Measurements from ENCODE around the gene ZNF831.

ZNF831 gene

DNA sequence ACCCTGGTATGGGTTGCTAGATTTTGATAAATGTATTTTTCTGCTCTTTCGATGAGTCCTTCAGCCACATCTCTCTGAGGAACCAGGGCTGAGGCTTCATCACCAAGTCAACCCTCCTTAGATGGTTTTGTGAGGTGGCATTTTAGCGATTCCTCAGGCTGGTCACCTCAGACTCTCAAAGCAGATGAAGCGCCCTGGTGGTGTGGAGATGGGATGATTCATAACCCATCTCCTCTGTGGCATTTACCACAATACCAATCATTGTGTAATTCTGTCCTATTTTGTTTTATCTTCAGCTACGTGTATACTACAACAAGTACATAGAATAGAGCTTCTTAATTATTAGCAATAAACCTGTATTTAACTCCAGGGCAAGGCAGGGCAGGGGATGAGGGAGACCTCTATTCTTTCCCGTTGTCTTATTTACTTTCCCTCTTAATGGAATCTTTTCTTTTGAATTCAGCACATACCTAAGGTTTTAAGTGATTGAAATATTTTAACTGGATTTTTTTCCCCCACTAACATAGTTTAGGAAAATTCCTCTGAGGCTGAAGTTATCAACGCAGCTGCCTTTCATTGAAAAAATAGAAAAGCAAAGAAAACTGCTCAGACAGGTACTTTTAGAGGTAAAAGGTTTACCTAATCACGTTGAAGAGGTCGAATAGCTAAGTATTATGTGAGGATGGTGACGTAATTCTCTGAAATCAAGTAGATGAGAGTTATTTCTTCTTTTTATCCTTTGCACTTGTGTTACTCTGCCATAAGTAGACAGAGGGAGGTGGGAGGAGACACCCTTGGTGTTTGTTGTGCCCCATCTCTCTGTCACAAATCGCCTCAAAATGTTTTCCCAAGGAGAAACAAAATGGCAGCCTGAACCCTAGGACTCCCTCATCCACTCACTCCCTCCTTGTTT is 79.3 kb downstream of the ZNF831 start:
- no peaks in the 10 kb centered on the region for H3K4me1 ChIP-seq (ENCODE audit: control insufficient read depth, insufficient read depth, low read length)
- H3K27me3 ChIP-seq (ENCODE audit: control insufficient read depth, insufficient read depth, low read length) = no peaks in the 10 kb centered on the region
- H3K4me3 ChIP-seq (ENCODE audit: low read length) = no peak overlapping the region
- no peaks in the 10 kb centered on the region for H3K36me3 ChIP-seq (ENCODE audit: control insufficient read depth, insufficient read depth, low read length)
- H3K27ac ChIP-seq (ENCODE audit: low read depth, low read length) = no peak overlapping the region
- H3K9ac ChIP-seq (ENCODE audit: low read length) = no peak overlapping the region

DNA sequence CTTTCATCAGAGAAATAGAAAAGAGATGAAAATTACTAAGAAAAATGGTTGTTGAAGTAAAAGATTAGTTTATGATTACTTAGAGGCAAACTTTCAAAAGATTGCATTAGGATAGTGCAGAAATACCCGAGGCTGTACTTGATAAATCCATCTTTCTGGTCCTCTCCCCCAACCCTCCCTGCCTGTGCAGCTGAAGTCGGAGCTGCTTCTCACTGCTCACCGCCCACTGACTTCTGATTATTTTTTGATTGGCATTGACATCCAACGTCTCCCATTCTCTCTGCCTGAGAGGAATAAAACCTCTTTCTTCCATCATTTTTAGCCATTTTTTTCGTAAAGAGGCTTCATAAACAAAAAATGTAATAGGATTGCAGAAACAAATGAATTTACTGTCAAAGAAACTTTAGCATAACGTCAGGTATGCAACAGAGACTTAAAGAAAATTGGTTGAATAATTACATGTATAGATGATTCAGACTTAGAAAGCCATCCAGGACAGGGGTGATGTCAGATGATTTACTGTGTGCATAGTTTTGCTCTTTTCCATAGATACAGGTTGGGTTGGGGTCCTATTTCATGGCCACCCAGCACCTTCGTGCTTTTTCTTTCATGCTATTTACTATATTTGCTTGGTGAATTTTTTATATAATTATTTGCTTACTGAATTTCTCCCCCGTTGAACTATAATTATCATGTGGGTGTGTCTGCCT is 83.2 kb downstream of the ZNF831 start:
- no peaks in the 10 kb centered on the region for H3K27me3 ChIP-seq (ENCODE audit: control insufficient read depth, insufficient read depth, low read length)
- H3K4me1 ChIP-seq (ENCODE audit: control insufficient read depth, insufficient read depth, low read length) = no peaks in the 10 kb centered on the region
- no peaks in the 10 kb centered on the region for H3K36me3 ChIP-seq (ENCODE audit: control insufficient read depth, insufficient read depth, low read length)
- H3K27ac ChIP-seq (ENCODE audit: low read depth, low read length) = no peak overlapping the region
- no peak overlapping the region for H3K4me3 ChIP-seq (ENCODE audit: low read length)
- no peak overlapping the region for H3K9ac ChIP-seq (ENCODE audit: low read length)

DNA sequence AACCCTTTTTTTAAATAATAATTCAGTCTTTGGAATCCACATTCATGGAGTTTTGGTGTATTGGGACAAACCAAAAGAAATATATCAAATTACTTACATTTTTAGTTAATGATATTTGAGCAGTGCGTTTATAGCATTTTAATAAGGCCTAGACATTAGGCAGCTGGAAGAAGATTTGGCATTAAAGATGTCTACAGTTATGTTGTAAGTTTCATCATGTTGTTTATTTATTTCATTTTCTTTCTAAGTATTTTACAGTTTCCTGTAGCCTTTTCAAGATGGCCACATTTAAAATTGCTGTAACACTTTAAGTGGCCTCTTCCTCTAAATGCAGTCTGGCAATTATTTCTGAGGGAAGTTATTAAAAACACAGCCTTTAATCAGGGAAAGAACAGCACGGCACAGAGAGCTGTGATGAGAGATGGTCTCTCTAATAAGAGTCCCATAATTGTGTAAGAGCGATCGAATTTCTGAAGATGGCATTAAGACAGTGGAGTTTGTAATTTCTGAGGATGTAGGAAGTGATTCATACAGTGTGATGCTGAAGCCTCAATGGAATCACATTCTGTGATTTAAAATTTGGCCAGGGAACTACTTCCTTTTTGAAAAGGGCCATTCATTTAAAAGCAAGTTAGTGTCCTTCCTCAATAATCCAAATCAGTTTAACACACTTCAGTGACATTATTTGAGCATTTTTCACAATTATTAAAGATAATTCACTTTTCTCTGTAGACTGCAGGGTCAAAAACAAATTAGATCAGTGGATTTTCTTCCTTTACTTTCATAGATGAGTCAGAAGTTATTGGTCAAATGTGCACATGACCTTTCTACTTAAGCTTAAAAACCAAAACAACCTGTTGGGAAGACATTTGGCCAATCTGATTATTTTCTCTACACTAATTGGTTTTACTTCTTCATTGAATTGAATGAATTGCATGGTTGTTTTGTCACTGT is 84.4 kb downstream of the ZNF831 start:
- no peaks in the 10 kb centered on the region for H3K36me3 ChIP-seq (ENCODE audit: control insufficient read depth, insufficient read depth, low read length)
- no peak overlapping the region for H3K4me3 ChIP-seq (ENCODE audit: low read length)
- no peak overlapping the region for H3K27ac ChIP-seq (ENCODE audit: low read depth, low read length)
- H3K27me3 ChIP-seq (ENCODE audit: control insufficient read depth, insufficient read depth, low read length) = no peaks in the 10 kb centered on the region
- H3K9ac ChIP-seq (ENCODE audit: low read length) = no peak overlapping the region
- no peaks in the 10 kb centered on the region for H3K4me1 ChIP-seq (ENCODE audit: control insufficient read depth, insufficient read depth, low read length)

DNA sequence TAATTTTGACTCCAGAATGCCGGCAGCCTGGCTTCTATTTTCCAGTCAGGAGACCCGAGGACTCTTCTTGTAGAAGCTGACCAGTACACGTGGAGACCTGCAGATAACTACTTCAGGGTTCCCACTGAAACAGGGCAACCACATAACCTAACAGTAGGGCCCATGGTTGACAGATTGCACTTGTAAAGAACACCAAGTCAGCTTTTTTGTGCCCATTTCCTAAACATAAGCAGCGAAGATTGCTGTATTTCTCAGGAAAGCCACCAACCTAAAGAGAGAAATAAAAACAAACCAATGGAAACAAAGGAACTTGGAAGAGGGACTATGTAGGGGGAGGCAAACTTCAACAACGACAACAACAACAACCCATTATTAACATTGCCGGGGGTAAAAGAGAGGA is 86.7 kb downstream of the ZNF831 start:
- Histone ChIP-seq H3K27me3 (ENCODE audit: control insufficient read depth, insufficient read depth, low read length) (no peaks in the 10 kb centered on the region), H3K27ac (ENCODE audit: low read depth, low read length) (no peak overlapping the region), H3K36me3 (ENCODE audit: control insufficient read depth, insufficient read depth, low read length) (no peaks in the 10 kb centered on the region)

DNA sequence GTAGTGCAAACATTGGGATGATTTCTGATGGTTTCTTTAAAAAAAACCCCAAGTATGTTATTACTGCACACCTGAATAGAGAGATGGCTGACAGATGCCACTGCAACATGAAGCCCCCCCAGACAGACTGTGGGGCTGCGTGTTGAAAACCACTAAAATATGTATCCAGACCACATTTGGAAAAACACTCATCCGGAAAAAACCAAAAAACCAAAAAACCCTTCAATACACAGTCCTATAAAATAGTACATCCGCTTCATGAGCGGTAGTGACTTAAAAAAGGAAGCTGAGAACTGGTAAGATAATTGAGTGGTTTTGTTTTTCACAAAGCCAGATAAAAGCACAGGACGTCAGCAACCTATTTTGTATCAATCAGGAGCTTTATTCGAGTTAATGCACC is 89.7 kb downstream of the ZNF831 start:
- H3K9ac ChIP-seq (ENCODE audit: low read length) = no peak overlapping the region
- no peak overlapping the region for H3K27ac ChIP-seq (ENCODE audit: low read depth, low read length)
- H3K4me1 ChIP-seq (ENCODE audit: control insufficient read depth, insufficient read depth, low read length) = no peaks in the 10 kb centered on the region
- no peaks in the 10 kb centered on the region for H3K36me3 ChIP-seq (ENCODE audit: control insufficient read depth, insufficient read depth, low read length)
- no peaks in the 10 kb centered on the region for H3K27me3 ChIP-seq (ENCODE audit: control insufficient read depth, insufficient read depth, low read length)
- no peak overlapping the region for H3K4me3 ChIP-seq (ENCODE audit: low read length)

More for the DNA sequence above, 86.7 kb downstream of the ZNF831 start:
- H3K4me3 ChIP-seq (ENCODE audit: low read length) = no peak overlapping the region
- no peak overlapping the region for H3K9ac ChIP-seq (ENCODE audit: low read length)
- no peaks in the 10 kb centered on the region for H3K4me1 ChIP-seq (ENCODE audit: control insufficient read depth, insufficient read depth, low read length)

DNA sequence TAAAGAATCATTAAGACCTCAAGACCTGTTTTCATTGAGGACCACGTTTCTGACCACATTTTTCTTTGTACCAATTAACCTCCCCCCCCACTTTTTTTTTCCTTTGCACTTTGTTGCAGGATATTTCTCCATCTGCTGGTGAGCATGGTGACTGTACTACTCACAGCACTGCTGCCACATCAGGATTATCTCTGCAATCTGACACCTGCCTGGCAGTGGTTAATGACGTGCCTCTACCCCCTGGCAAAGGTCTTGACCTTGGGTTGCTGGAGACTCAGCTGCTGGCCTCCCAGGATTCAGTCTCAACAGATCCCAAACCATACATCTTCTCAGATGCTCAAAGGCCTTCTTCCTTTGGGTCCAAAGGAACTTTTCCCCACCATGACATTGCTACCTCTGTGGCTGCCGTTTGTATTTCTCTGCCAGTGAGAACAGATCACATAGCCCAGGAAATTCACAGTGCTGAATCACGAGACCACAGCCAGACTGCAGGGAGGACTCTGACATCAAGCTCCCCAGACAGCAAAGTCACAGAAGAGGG is 90.2 kb downstream of the ZNF831 start:
- Histone ChIP-seq H3K36me3 (ENCODE audit: control insufficient read depth, insufficient read depth, low read length) (no peaks in the 10 kb centered on the region), H3K9ac (ENCODE audit: low read length) (no peak overlapping the region), H3K4me3 (ENCODE audit: low read length) (no peak overlapping the region), H3K27ac (ENCODE audit: low read depth, low read length) (no peak overlapping the region), H3K27me3 (ENCODE audit: control insufficient read depth, insufficient read depth, low read length) (no peaks in the 10 kb centered on the region), H3K4me1 (ENCODE audit: control insufficient read depth, insufficient read depth, low read length) (no peaks in the 10 kb centered on the region)

DNA sequence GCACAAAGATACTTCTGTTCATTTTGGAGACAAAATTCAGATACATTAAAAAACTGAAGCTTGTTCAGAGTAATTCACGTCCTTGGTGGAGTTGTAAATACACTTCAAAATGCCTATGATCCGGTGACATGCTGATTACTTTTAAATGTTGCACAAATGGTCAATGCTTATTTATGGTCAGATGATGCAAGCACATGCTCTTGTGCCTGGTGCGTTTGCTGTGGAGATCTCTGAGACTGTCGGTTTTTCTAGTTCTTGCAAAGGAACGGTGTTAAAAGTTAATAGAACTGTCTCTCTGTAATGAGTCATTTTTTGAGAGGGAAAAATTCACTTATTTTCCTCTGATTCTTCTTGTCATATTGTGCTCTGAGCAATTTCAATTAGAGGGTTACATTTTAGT is 91.6 kb downstream of the ZNF831 start:
- H3K4me1 ChIP-seq (ENCODE audit: control insufficient read depth, insufficient read depth, low read length) = no peaks in the 10 kb centered on the region
- no peaks in the 10 kb centered on the region for H3K27me3 ChIP-seq (ENCODE audit: control insufficient read depth, insufficient read depth, low read length)
- no peak overlapping the region for H3K9ac ChIP-seq (ENCODE audit: low read length)
- no peak overlapping the region for H3K4me3 ChIP-seq (ENCODE audit: low read length)
- H3K36me3 ChIP-seq (ENCODE audit: control insufficient read depth, insufficient read depth, low read length) = no peaks in the 10 kb centered on the region
- no peak overlapping the region for H3K27ac ChIP-seq (ENCODE audit: low read depth, low read length)

DNA sequence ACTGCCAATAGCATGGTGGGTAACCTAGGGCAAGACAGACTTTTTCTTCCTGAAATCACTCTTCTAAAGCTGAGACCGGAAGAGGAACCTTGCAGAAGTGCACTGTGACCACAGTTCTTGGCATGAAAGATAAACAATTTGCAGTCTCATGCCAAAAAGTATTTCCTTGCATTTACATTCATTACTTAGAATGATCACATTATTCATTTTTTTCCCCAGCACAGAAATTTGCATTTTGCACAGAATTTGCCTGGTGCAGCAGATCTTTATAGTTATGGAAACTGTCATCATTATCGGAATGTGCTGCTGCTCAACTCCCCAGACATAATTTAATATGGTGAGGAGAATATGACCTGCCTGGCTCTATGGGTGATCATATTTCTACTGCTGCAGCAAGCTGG is 94.6 kb downstream of the ZNF831 start:
- H3K27me3 ChIP-seq (ENCODE audit: control insufficient read depth, insufficient read depth, low read length) = no peaks in the 10 kb centered on the region
- H3K36me3 ChIP-seq (ENCODE audit: control insufficient read depth, insufficient read depth, low read length) = no peaks in the 10 kb centered on the region
- H3K9ac ChIP-seq (ENCODE audit: low read length) = no peak overlapping the region
- no peak overlapping the region for H3K4me3 ChIP-seq (ENCODE audit: low read length)
- H3K27ac ChIP-seq (ENCODE audit: low read depth, low read length) = no peak overlapping the region
- H3K4me1 ChIP-seq (ENCODE audit: control insufficient read depth, insufficient read depth, low read length) = no peaks in the 10 kb centered on the region

DNA sequence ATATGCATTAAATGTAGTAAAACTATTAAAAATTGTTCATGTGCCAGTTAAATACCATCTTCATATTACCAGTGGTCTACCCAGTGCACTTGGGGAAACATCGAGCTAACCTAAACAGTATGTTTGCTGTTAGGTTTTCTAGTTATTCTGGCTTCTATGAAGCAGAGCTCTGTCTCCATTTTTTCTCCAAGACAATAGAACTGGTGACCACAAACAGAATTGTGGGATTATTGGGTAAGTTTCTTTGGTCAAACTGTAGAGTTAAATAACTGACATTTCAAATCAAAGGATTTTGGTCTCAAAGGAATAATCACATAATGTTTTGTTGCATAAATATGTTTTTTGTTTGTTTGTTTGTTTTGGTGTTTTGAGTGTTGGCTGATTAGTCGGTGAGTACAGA is 96.3 kb downstream of the ZNF831 start:
- H3K27me3 ChIP-seq (ENCODE audit: control insufficient read depth, insufficient read depth, low read length) = no peaks in the 10 kb centered on the region

DNA sequence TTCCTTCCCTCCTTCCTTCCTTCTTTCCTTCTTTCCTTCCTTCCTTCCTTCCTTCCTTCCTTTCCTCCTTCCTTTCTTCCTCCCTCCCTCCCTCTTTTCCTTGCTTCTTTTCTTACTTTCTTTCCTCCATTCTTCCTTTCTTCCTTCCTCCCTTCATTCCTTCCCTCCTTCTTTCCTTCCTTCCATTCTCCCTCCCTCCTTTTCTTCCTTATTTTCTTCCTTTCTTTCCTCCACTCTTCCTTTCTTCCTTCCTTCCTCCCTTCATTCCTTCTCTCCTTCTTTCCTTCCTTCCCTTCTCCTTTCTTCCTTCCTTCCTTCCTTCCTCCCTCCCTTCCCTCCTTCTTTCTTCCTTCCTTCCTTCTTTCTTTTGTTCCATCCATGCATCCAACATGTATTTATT is 101.7 kb downstream of the ZNF831 start:
- Histone ChIP-seq H3K4me3 (ENCODE audit: low read length) (no peak overlapping the region), H3K36me3 (ENCODE audit: control insufficient read depth, insufficient read depth, low read length) (no peaks in the 10 kb centered on the region), H3K27ac (ENCODE audit: low read depth, low read length) (no peak overlapping the region), H3K4me1 (ENCODE audit: control insufficient read depth, insufficient read depth, low read length) (no peaks in the 10 kb centered on the region), H3K27me3 (ENCODE audit: control insufficient read depth, insufficient read depth, low read length) (no peaks in the 10 kb centered on the region), H3K9ac (ENCODE audit: low read length) (no peak overlapping the region)

More for the DNA sequence above, 96.3 kb downstream of the ZNF831 start:
- H3K36me3 ChIP-seq (ENCODE audit: control insufficient read depth, insufficient read depth, low read length) = no peaks in the 10 kb centered on the region
- no peak overlapping the region for H3K4me3 ChIP-seq (ENCODE audit: low read length)
- H3K9ac ChIP-seq (ENCODE audit: low read length) = no peak overlapping the region
- H3K4me1 ChIP-seq (ENCODE audit: control insufficient read depth, insufficient read depth, low read length) = no peaks in the 10 kb centered on the region
- H3K27ac ChIP-seq (ENCODE audit: low read depth, low read length) = no peak overlapping the region

DNA sequence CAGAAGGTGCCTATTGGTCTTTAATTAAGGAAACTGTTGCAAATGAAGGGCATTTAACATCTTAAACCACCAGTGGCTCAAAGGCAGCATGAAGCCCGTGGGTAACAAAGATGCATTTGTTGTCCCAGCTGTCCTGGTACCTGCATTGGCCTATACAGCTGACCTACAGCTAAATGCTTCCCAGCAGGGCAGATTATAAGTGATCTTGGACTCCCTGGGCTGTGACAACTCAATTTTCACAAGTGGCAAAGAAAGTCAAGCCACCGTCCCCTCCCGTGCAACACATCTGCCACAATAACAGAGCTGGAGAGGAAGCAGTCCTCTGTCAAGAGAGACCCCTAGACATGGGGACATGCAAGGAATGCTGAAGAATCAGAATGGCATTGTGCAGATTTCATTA is 105.2 kb downstream of the ZNF831 start:
- Histone ChIP-seq H3K36me3 (ENCODE audit: control insufficient read depth, insufficient read depth, low read length) (no peaks in the 10 kb centered on the region), H3K27me3 (ENCODE audit: control insufficient read depth, insufficient read depth, low read length) (no peaks in the 10 kb centered on the region), H3K27ac (ENCODE audit: low read depth, low read length) (no peak overlapping the region), H3K4me1 (ENCODE audit: control insufficient read depth, insufficient read depth, low read length) (no peaks in the 10 kb centered on the region), H3K9ac (ENCODE audit: low read length) (no peak overlapping the region), H3K4me3 (ENCODE audit: low read length) (no peak overlapping the region)

All from rectal smooth muscle tissue (tissue), 1 donor.